Measurements from ENCODE around the gene ADGRF3. TPM values are rescaled to one million over a fixed set of nuclear protein-coding genes. Genes with fewer than 3 reads are reported as not detected.

ADGRF3 gene
- total and polyA plus RNA-seq, 2 of the 8 experiments (the other 6 are each of a cell fraction or from before 2014, with no cell fraction given), result 0.54 to 0.69 TPM

DNA sequence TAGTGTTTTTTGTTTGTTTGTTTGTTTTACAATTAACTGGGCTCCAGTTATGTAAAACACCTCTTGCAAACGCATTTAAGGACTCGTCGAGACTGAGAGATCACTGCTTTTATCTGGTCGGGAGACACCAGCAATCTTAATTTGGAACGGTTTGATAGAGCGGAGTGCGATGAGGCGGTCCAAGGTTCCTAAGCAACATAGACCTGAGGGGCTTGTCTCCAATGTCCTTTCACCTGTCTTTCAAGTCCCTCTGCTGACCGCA lies 1.4 kb downstream of the ADGRF3 start:
- no peak overlapping the region for H2BK20ac ChIP-seq (ENCODE audit: low read length)
- H4K91ac ChIP-seq (replicated peaks; ENCODE audit: insufficient read length, low read length), result peak overlapping the region; percentile 45
- no peaks in the 10 kb centered on the region; a peak in 1 of 7 replicates for H3K27me3 ChIP-seq (replicated peaks in 1 of 4; ENCODE audit: control insufficient read depth in 3 of 4, extremely low read depth in 1 of 4, insufficient read depth in 3 of 4, low read length in 3 of 4)
- no peak overlapping the region for H2AFZ ChIP-seq (ENCODE audit: low read length)
- POLR2A ChIA-PET (ENCODE audit: partially characterized antibody), result interaction anchor here (0.7 to 2.6 kb wide), 13 partner anchors 9 to 191 kb away, joined by 3 to 17 read pairs (median 4); partner anchors contain the start of genes HADHA and HADHB
- H3K27ac ChIP-seq (ENCODE audit: low read depth, low read length), result peak overlapping the region; percentile 77
- peaks cover 7 to 48% of the 10 kb centered on the region in 2 experiments for H3K79me2 ChIP-seq (ENCODE audit: control insufficient read depth in 1 of 2, insufficient read depth in 2 of 2, low read length in 2 of 2)
- H3K23me2 ChIP-seq (ENCODE audit: low read depth, low read length), result peaks cover 5% of the 10 kb centered on the region
- peak overlapping the region; percentile 99 for H2BK5ac ChIP-seq (ENCODE audit: low read depth, low read length)
- H4K8ac ChIP-seq (ENCODE audit: extremely low read depth, insufficient read depth, low read length), result peak overlapping the region; percentile 97
- no peak overlapping the region for H2BK15ac ChIP-seq (ENCODE audit: low read length)
- no peak for FAIRE-seq
- peak overlapping the region; percentile 90 for H3K18ac ChIP-seq (ENCODE audit: extremely low read depth, low read length)
- DNase-seq (ENCODE audit: low read depth in 1 of 2, low spot score in 2 of 2), result no peak
- H3K4me2 ChIP-seq (ENCODE audit: insufficient read depth in 1 of 2, low read depth in 2 of 2, low read length in 2 of 2), result peak overlapping the region; percentile 63 to 98
- peak overlapping the region; percentile 86 to 95 (median 90) for H3K9ac ChIP-seq (replicated peaks in 1 of 4; ENCODE audit: extremely low read depth in 1 of 4, low read depth in 3 of 4, low read length in 3 of 4)
- H3K4ac ChIP-seq (replicated peaks; ENCODE audit: insufficient read length, low read depth, low read length), result peak overlapping the region; percentile 4
- H2BK120ac ChIP-seq (replicated peaks; ENCODE audit: low read depth, low read length), result peak overlapping the region; percentile 10
- H4K5ac ChIP-seq (ENCODE audit: insufficient read length, low read depth, low read length), result peak overlapping the region; percentile 93
- H3K14ac ChIP-seq (ENCODE audit: insufficient read length), result no peak overlapping the region
- 1% methylated on average over 9 of the region's 9 CpGs; no CpG with 5 or more reads in 1 of the 2 experiments for WGBS, 2 experiments (ENCODE audit: extremely low coverage in 1 of 2, insufficient coverage in 1 of 2, insufficient read length in 1 of 2, insufficient replicate concordance in 2 of 2, low coverage in 1 of 2, low lambda C conversion rate in 2 of 2, missing lambda C conversion rate in 1 of 2)
- H3K56ac ChIP-seq (replicated peaks; ENCODE audit: insufficient read length, low read depth, low read length), result peak overlapping the region; percentile 51
- CTCF ChIA-PET (ENCODE audit: partially characterized antibody), result interaction anchor here (0.6 to 1.3 kb wide), 3 partner anchors 123 to 160 kb away, joined by 3 to 4 read pairs (median 3); no protein-coding TSS in a partner anchor
- H3K9me3 ChIP-seq (ENCODE audit: insufficient read depth in 2 of 2, low read depth in 1 of 2, low read length in 1 of 2), result no peaks in the 10 kb centered on the region
- TF ChIP-seq SIN3A (conservative IDR thresholded peaks at IDR 0.05 in 1 of 2, IDR thresholded peaks at IDR 0.05 in 1 of 2; ENCODE audit: low read depth in 1 of 2, low read length in 2 of 2), result peak in 1 of 2 experiments; percentile 11; a peak in 1 of 4 replicates
- no peak for TF ChIP-seq JUND (IDR thresholded peaks at IDR 0.05; ENCODE audit: low read length)
- TF ChIP-seq CTBP2 (IDR thresholded peaks at IDR 0.05; ENCODE audit: borderline replicate concordance, insufficient read depth, insufficient read length, low read length), result no peak
- peak overlapping the region; percentile 56; the same call in 1 of the 2 replicates for H2AK5ac ChIP-seq (ENCODE audit: low read depth, low read length)
- no peak overlapping the region for H3K23ac ChIP-seq (ENCODE audit: insufficient read length)
- H3K4me3 ChIP-seq (ENCODE audit: extremely low read depth in 1 of 4, insufficient read depth in 2 of 4, low read depth in 3 of 4, low read length in 4 of 4), result peak overlapping the region; percentile 60 to 96 (median 92)
- H3K36me3 ChIP-seq (ENCODE audit: control insufficient read depth in 2 of 4, insufficient read depth in 4 of 4, low read length in 3 of 4), result no peaks in the 10 kb centered on the region
- peaks cover 0 to 4% of the 10 kb centered on the region in 2 experiments for H4K20me1 ChIP-seq (replicated peaks in 1 of 2; ENCODE audit: control insufficient read depth in 1 of 2, insufficient read depth in 2 of 2, low read length in 2 of 2)
- H2BK12ac ChIP-seq (ENCODE audit: low read depth, low read length), result peak overlapping the region; percentile 75; the same call in 1 of the 2 replicates
- no peaks in the 10 kb centered on the region; the same call in 1 of the 2 replicates for H3K79me1 ChIP-seq (ENCODE audit: low read depth, low read length)
- no peaks in the 10 kb centered on the region; a peak in 3 of 7 replicates for H3K4me1 ChIP-seq (replicated peaks in 1 of 4; ENCODE audit: control insufficient read depth in 3 of 4, insufficient read depth in 4 of 4, low read length in 3 of 4)
